Skeletal muscle cell (primary cell): ENCODE data around the gene CABP7.
A peak's percentile ranks its signal among the peaks of the same experiment; 100 is the strongest.
"Not testable (repeated sequence)": the region's sequence is repeated elsewhere in the genome, so short reads cannot be mapped to it uniquely, and the experiment has no call there.

Experiments
- DNase-seq: peaks from one replicate; pipeline ENCODE4 v3.0.0-alpha.2; 2010; ENCODE audit warnings: low read depth
- H3K4me3 ChIP-seq: 2 replicates; pipeline ENCODE4 v1.5.1; 2011; ENCODE audit warnings: low read depth, mild to moderate bottlenecking, control low read depth, low read length, moderate library complexity

CABP7 gene

DNA sequence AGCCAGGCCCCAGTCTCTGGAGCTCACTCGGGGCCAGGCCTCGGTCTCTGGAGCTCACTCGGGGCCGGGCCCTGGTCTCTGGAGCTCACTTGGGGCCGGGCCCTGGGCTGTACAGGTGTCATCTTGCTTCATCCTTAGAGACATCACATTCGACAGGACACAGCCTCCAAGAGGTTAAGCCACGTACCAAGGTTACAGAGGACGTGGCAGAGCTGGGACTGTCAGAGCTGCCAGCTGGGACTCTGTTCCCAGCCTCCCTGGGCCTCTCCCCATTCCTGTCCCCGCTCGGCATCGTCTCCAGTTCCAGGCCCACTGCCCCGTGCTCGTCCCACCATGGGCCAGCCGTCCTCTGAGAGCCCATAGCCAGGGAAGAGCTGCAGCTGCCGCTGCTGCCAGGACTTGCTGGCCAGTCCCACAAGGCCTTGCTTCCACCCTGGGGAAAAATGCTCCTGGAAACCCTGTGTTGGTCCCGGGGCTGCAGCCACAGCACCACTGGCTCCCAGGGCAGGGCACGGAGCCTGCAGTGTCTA is 19.6 kb downstream of the CABP7 start:
- no peak for DNase-seq
- no peak overlapping the region for H3K4me3 ChIP-seq

DNA sequence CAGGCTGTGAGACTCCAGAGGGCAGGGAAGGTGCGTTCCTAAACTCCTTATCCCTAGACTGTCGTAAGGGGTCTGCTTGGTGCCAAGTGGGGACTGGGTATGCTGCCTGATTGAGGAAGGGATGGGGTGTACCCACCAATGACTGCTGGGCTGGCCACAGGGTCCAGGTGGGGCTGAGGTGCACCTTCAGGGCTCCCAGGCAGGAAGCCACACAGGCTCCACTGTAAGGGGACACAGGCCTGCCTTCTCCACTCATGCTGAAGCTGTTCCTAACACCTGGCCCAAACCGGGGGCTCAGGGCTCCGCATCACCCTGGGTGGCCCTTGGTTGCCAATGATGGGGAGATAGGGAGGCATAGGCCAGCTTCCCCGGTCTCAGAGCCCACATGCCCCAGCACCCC is 20.4 kb downstream of the CABP7 start:
- no peak for DNase-seq
- no peak overlapping the region for H3K4me3 ChIP-seq

DNA sequence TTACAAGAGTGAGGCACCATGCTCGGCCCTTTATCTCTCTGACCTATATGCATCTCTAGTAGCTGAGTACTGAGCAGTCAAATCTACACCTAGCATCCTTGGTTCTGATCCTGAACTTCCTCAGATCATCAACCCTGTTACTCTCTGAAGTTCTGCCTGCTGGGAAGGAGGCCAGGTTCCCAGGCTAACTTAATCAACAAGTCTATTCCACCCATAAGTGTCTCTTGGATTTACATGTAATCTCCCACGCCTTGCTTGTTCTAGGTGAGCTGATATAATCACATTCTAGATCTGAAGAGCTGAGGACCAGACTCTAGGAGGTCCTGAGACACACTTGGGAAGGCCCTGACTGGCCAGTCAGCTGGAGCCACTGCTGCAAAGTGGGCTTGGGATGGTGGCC is 22.1 kb downstream of the CABP7 start:
- DNase-seq = no peak
- H3K4me3 ChIP-seq = no peak overlapping the region

DNA sequence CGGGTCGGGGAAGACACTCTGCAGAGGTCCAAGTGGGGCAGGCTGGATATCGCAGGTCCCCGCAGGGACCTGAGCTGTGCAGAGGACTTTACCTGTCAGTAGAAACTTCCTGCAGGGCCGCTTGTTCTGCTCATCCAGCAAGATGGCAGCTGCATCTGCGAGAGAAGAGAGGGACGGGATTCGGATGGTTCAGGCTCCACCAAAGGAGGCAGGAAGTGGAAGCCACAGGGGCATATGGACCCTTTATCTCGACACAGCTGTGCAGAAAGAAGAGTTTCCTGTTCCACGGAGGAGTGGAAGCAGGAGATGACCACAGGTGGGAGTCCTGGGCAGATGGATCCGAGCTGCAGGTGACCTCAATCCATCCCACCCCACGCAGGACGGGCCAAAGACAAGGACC is 22.5 kb downstream of the CABP7 start:
- no peak for DNase-seq

DNA sequence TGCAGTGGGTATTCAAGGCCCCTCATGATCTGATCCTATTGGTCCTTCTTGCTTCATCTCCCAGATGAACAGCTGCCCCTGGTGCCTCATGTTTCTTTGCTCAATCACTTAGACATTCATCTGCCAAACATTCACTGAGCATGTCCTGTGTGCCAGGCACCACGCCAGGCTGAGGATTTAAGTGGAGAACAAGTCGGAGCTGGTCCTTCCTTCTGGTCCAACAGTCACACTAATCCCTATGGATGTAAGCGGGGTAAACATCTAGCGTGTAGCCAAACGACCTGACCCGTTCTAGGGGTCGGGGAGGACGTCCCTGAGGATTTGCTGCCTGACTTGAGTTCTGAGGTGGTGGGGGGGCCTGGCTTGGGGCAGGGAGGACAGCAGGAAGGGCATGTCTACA is 25.1 kb downstream of the CABP7 start:
- H3K4me3 ChIP-seq = no peak overlapping the region
- peak; percentile 54 for DNase-seq

More for the DNA sequence above, 22.5 kb downstream of the CABP7 start:
- H3K4me3 ChIP-seq = no peak overlapping the region

DNA sequence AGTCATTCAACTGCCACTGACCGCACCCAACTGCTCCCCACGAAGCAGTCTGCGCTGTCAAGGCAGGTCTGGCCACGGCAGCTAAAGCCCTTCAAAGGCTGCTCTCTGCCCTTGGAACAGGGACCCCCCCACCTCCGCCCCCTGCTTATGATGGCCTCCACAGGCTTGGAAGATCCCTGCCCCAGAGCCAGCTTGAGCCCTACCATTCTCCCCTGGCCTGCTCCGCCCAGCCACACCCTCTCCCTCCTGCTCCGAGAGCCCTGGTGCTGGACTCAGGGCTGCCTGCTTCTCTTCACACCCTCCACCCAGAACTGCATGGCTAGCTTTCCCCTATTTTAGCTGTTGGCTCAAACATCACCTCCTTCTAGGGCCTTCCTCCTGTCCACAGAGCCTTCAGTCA is 28.0 kb downstream of the CABP7 start:
- H3K4me3 ChIP-seq = no peak overlapping the region
- DNase-seq = no peak

DNA sequence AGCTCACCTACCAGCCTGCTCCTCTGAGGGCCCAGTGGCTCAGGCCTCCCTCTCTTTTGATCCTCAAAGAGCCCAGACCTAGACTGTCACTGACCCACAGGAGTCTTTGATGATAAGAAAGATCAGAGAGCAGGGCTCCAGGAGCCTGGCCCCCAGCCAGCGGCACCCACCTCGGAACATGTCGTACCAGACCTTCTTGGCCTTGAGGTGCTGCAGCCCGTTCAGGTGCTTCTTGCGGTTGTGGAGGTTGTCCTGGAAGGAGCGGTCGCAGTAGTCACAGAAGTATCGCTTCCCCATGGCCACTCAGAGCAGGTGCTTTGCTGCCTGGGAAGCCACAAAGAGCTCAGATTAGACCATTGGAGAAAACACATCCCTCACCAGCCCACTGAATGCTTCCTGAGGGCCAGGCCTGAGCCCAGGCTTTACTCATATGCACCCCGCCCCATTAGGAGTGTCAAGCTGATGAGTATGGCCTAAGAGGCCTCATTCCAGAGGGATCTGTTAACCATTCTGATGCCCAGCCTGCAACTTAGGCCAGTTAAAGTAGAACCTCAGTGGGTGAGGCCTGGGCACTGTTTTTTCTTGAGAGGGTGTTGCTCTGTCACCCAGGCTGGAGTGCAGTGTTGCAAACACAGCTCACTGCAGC is 28.6 kb downstream of the CABP7 start:
- H3K4me3 ChIP-seq = no peak overlapping the region
- DNase-seq = no peak

DNA sequence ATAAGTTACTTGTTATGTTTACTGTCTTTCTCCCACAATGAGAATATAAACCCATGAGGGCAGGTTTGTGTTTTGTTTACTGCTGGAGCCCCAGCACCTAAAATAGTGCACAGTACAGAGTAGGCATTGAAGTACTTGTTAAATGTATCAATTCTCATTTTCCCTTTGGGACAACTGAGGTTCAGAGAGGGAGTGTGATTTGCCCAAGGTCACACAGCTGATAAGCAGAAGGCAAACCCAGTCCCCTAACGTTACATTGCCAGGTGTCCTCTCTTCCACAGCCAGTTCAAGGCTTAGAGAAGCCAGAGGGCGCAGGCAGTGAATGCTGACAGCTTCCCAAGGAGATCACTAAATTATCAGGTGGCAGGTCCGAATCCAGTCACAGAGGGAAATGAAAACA is 30.2 kb downstream of the CABP7 start:
- H3K4me3 ChIP-seq = no peak overlapping the region
- DNase-seq = no peak

DNA sequence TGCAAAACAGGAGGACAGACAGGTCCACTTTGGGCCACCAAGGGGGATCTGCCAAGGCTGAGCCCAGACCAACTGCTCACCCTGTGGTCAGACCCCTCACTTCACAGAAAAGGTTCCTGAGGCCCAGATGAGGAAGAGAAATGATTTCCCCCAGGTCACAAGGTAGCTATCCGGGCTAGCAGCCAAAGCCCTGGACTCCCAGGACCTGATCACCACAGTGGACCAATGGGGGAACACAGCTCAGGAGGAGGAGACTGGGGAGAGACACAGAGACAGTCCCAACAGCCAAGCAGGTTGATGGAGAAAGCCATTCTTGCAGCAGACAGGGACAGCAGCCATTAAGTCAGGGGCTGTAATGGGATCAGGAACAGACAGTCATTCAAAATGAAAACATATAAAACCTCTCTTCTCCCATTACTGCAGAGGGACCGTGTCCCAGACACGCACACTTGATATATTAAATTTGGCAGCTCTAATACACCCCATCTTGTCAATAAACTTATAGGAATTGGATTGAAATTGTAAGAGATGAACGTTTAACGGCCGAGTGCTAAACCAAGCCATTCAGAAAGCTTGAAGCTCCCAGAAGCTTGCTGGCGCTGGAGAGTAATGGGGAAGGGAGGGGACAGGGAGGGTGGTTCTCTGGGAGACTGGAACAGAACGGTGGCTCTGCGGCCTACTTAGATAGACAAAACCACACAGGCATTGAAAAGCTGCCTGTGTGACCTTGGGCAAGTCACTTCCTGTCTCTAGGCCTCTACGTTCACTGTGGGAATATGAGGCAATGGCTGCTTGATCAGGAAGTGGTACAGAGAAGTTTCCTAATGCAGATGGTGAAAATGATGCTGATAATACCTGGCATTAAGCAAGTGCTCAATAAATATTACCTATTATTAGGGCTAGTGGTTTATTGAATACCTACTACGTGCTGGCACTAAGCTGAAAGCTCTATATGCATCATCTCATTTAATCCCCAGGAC is 31.0 kb downstream of the CABP7 start:
- H3K4me3 ChIP-seq = no peak overlapping the region
- DNase-seq = no peak

DNA sequence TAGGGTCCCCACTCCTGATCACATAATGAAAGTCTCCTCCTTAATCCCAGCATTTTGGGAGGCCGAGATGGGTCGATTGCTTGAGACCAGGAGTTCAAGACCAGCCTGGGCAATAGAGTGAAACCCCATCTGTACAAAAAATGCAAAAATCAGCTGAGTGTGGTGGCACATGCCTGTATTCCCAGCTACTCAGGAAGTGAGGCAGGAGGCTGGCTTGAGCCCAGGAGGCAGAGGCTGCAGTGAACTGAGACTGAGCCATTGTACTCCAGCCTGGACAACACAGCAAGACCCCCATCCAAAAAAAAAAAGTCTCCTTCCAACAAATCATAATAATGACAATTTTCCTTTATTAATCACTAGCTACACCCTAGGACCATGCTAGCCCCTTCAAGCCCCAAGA is 31.9 kb downstream of the CABP7 start:
- H3K4me3 ChIP-seq = no peak overlapping the region
- no peak for DNase-seq

DNA sequence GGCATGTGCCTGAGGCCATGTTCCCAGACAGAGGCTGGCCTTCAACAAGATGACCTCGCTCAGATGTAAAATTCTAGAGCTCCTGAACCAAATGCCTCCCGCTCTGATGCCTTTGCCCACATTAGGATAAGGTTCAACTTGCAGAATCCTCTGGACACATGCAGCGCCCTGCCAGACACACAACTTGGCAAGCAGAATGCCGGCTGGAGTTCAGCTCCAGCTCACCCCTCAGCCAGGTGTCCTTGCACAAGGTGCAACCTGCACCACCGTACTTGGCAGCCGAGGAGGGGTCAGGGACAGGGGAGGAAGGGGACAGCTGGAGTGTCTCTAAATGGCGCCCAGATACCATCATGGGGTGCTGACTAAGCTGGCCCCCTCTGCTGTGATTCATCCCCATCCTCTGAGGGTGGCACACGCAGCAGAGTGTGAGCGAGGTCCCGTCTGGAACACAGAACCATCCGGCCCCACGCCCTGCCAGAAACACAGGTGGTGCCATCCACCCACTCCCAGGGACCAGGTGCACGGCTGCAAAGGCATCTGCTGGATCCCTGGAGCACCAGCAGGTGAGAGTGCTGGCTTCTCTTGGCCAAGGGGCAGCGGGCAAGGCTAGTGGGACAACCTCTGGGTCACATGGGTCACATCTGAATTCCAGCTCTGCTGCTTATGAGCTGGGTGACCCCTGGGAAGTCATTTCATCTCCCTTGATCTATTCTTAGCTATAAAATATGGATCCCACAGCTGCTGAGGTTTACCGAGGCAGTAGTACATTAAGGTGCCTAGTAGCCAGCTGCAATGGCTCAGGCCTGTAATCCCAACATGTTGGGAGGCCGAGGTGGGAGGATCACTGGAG is 34.2 kb downstream of the CABP7 start:
- no peak for DNase-seq
- no peak overlapping the region for H3K4me3 ChIP-seq

DNA sequence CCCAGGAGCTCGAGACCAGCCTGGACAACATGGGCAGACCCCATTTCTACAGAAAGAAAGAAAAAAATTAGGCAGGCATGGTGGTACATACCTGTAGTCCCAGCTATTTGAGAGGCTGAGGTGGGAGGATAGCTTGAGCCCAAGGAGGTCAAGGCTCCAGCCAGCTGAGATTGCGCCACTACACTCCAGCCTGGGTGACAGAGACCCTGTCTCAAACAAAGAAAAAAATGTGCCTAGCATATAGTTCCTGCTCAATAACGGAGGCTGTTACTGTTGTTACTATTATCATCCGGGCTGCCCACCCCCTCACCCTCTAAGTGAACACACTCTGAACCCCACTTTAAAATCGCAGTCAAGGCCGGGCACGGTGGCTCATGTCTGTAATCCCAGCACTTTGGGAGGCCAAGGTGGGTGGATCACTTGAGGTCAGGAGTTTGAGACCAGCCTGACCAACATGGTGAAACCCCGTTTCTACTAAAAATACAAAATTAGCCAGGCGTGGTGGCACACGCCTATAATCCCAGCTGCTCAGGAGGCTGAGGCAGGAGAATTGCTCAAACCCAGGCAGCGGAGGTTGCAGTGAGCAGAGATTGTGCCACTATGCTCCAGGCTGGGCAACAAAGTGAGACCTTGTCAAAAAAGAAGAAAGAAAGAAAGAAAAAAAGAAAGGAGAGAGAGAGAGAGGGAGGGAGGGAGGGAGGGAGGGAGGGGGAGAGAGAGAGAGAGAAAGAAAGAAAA is 35.0 kb downstream of the CABP7 start:
- DNase-seq, H3K4me3 ChIP-seq: not testable (repeated sequence)

DNA sequence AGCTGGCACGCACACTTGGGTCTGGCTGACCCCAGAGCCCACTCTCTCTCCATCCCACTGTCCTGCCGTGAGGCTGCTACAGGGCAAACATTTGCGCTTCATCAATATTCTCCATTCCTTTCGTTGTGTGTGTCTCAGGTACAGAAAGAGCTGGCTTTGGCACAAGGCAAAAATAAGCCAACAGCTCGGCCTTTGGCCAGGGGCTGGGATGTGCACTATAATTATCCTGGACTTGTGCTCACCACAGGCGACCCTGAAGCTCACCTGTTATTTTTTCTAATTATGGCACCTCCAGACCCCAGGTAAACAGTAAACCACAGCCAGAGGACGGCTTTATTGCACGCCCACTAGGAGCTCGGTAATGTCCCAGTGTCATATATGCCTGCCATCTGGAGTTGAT is 36.1 kb downstream of the CABP7 start:
- DNase-seq = no peak
- no peak overlapping the region for H3K4me3 ChIP-seq

DNA sequence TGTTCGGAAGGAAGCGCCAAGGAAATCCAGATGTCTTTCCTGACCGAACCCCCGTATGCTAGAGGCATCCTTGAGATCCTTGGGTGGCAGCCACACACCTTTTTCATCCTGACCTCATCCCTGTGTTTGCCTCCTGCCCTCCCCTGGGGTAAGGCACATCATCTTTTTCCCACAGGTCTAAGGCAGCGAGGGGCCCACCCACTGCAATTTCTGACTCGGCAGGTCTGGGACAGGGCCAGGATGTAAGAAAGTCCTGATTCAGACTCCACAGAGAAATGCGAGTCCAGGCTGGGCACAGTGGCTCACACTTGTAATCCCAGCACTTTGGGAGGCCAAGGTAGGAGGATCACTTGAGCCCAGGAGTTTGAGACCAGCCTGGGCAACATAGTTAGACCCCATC is 36.5 kb downstream of the CABP7 start:
- DNase-seq = no peak
- H3K4me3 ChIP-seq = no peak overlapping the region

DNA sequence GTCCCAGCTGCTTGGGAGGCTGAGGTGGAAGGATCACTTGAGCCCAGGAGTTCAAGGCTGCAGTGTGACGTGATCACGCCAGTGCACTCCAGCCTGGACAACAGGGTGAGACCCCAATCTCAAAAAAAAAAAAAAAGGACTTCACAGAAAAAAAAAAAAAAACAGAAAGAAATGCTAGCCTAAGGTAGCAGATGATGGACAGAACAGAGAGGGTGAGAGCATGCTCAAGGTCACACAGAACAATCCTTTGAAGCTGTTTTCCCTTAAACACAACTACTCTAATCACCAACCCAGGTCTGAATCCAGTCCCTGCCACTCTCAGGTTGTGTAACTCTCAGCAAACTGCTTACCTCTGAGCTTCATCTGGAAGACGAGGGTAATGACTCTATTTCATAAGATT is 37.3 kb downstream of the CABP7 start:
- no peak for DNase-seq
- no peak overlapping the region for H3K4me3 ChIP-seq

DNA sequence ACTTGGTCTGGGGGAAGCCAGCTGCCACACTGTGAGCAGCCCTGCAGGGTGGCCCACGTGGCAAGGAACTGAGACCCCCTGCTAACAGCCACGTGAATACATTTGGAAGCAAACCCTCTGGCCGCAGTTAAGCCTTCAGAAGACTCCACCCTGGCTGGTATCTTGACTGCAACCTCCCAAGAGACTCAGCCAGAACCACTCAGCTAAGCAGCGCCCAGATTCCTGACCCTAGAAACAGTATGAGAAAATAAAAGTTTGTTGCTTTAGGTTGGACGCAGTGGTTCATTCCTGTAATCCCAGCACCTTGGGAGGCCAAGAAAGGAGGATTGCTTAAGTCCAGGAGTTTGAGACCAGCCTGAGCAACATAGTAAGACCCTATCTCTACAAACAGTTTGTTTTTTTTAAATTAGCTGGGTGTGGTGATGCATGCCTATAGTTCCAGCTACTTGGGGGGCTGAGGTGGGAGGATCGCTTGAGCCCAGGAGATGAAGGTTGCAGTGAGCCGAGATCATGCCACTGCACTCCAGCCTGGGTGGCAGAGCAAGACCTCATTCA is 38.3 kb downstream of the CABP7 start:
- H3K4me3 ChIP-seq = no peak overlapping the region
- no peak for DNase-seq

DNA sequence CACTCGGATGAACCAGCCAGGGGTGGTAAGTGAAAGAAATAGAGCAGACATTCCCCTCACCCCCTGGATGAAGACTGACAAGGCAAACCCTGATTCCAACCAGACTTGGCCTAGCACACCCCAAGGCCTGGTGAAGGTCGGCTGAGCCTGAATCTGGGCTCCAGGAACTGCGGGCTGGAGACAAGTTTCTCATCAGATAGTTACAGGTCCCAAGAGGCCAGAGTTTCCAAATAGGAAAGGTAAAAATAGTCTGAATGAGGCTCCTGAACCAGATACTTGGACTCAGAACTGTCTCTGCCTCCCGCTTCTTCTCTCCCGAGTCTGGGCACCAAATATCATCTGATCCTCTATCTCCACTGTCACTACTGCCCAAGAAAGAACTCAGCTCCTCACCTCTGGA is 39.2 kb downstream of the CABP7 start:
- no peak for DNase-seq
- no peak overlapping the region for H3K4me3 ChIP-seq

DNA sequence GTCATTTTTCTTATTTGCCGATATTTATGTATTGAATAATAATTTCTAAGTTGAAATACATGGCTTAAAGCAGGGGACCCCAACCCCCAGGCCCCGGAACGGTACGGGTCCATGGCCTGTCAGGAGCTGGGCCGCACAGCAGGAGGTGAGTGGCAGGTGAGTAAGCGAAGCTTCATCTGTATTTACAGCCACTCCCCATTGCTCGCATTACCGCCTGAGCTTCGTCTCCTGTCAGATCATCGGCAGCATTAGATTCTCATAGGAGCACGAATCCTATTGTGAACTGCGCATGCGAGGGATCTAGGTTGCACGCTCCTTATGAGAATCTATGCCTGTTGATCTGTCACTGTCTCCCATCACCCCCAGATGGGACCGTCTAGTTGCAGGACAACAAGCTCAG is 42.5 kb downstream of the CABP7 start:
- no peak for DNase-seq
- no peak overlapping the region for H3K4me3 ChIP-seq
